ENCODE data around the gene HMG20A. TPM values are rescaled to one million over a fixed set of nuclear protein-coding genes. Genes with fewer than 3 reads are reported as not detected.
"Not testable (repeated sequence)": the region's sequence is repeated elsewhere in the genome, so short reads cannot be mapped to it uniquely, and the experiment has no call there.

Gene HMG20A
- total and polyA plus RNA-seq, 2 of the 13 experiments (the other 11 are each of a cell fraction or from before 2014, with no cell fraction given) = 28.0 to 35.2 TPM

DNA sequence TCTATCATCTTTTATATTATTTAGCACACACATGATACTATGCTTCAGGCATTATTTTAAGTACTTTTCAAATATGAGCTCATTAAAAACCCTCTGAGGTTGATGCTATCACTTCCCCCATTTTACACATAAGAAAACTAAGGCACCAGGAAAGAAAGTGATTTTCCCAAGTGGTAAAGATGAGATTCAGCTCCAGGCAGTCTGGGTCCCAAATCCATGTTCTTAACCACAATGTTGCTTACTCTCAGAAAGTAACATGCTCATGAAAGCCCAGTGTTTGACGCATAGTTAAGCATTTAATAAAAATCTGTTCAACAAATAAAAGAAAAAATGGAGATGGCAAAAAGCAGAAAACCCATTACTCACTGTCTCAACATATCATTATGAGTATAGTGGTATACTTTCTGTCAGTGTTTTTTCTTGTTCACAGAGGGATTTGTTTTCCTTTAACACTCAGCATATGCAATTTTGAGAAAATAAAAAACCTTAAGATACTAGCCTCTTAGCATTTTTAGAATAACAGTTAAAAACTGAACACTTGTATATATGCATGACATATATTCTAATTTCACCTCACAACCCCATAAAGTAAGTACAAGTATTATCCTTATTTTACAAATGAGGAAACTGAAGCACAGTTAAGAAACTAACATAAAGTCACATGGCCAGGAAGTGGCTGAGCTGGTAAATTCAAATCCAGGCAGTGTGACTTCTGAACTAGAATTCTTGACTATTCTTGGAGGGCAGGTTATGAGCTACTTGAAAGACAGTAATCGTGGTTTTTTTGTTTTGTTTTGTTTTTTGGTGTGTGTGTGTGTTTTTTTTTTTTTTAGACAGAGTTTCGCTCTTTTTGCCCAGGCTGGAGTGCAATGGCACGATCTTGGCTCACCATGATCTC lies 11.2 kb upstream of the HMG20A start:
- no peak for DNase-seq (ENCODE audit: low spot score)
- BruUV-seq (replicated peaks) = no TSS peak
- Histone ChIP-seq H3K79me2 (ENCODE audit: insufficient read depth, low read length) (peaks cover 67% of the 10 kb centered on the region), H3K4me3 (replicated peaks in 1 of 3; ENCODE audit: insufficient read depth in 1 of 3, low read depth in 2 of 3, low read length in 3 of 3) (no peak overlapping the region), H3K9ac (ENCODE audit: insufficient read depth, low read depth, low read length) (no peak overlapping the region), H3K4me2 (ENCODE audit: low read depth, low read length) (no peak overlapping the region), H4K20me1 (ENCODE audit: insufficient read depth, low read length) (no peaks in the 10 kb centered on the region), H3K9me3 (ENCODE audit: low read length) (no peaks in the 10 kb centered on the region), H3K27me3 (ENCODE audit: control insufficient read depth in 1 of 2, insufficient read depth in 2 of 2, low read length in 2 of 2) (no peaks in the 10 kb centered on the region), H3K36me3 (replicated peaks in 1 of 2; ENCODE audit: control insufficient read depth in 1 of 2, insufficient read depth in 2 of 2, low read length in 2 of 2) (no peaks in the 10 kb centered on the region), H2AFZ (ENCODE audit: low read length) (no peak overlapping the region), H3K4me1 (ENCODE audit: insufficient read depth, low read length) (peaks cover 22% of the 10 kb centered on the region), H3K27ac (ENCODE audit: extremely low read length, insufficient read depth, low read length) (no peak overlapping the region)
- no peak for FAIRE-seq
- ATAC-seq = no peak
- CTCF ChIA-PET (ENCODE audit: low intra/inter-chr PET ratio, low total read pairs) = no interaction called here
- POLR2A ChIA-PET = no interaction called here
- intact Hi-C loops (cut with micrococcal nuclease; ENCODE audit: unreplicated experiment) = no loop called here
- 91% methylated on average over 4 of the region's 4 CpGs for WGBS (ENCODE audit: low lambda C conversion rate)
- in situ Hi-C loops (cut with HindIII; ENCODE audit: extremely low pct_ligation_motif_present, low pct_unique_long_range_greater_than_20kb) = no loop called here
- TF ChIP-seq ZNF761 (CRISPR knock-in tag; conservative IDR thresholded peaks at IDR 0.05) (no peak), HDAC1 (CRISPR knock-in tag; IDR thresholded peaks at IDR 0.05) (no peak), PLRG1 (conservative IDR thresholded peaks at IDR 0.05) (no peak), ARNT (IDR thresholded peaks at IDR 0.05) (no peak), RARA (CRISPR knock-in tag; IDR thresholded peaks at IDR 0.05) (no peak), MTF2 (CRISPR knock-in tag; IDR thresholded peaks at IDR 0.05; ENCODE audit: borderline replicate concordance) (no peak), GLI4 (CRISPR knock-in tag; IDR thresholded peaks at IDR 0.05; ENCODE audit: borderline replicate concordance) (no peak), NFYC (CRISPR knock-in tag; IDR thresholded peaks at IDR 0.05) (no peak), PAX8 (CRISPR knock-in tag; IDR thresholded peaks at IDR 0.05; ENCODE audit: borderline replicate concordance) (no peak)

- H3K9me3 ChIP-seq (ENCODE audit: low read length); H3K27me3 ChIP-seq (ENCODE audit: control insufficient read depth in 1 of 2, insufficient read depth in 2 of 2, low read length in 2 of 2); FAIRE-seq; H3K4me2 ChIP-seq (ENCODE audit: low read depth, low read length); H3K9ac ChIP-seq (ENCODE audit: insufficient read depth, low read depth, low read length); H3K4me3 ChIP-seq (replicated peaks in 1 of 3; ENCODE audit: insufficient read depth in 1 of 3, low read depth in 2 of 3, low read length in 3 of 3); BruUV-seq (replicated peaks); H3K27ac ChIP-seq (ENCODE audit: extremely low read length, insufficient read depth, low read length); CTCF ChIA-PET (ENCODE audit: low intra/inter-chr PET ratio, low total read pairs); intact Hi-C loops (cut with micrococcal nuclease; ENCODE audit: unreplicated experiment); DNase-seq (ENCODE audit: low spot score); in situ Hi-C loops (cut with HindIII; ENCODE audit: extremely low pct_ligation_motif_present, low pct_unique_long_range_greater_than_20kb); H2AFZ ChIP-seq (ENCODE audit: low read length); H3K36me3 ChIP-seq (replicated peaks in 1 of 2; ENCODE audit: control insufficient read depth in 1 of 2, insufficient read depth in 2 of 2, low read length in 2 of 2); H4K20me1 ChIP-seq (ENCODE audit: insufficient read depth, low read length); POLR2A ChIA-PET; ATAC-seq: not testable (repeated sequence)
- WGBS (ENCODE audit: low lambda C conversion rate) = over 99% methylated on average over 7 of the region's 7 CpGs
- H3K4me1 ChIP-seq (ENCODE audit: insufficient read depth, low read length) = peaks cover 22% of the 10 kb centered on the region
- peaks cover 70% of the 10 kb centered on the region for H3K79me2 ChIP-seq (ENCODE audit: insufficient read depth, low read length)
Observed at GRCh38 chr15:77410157-77410500, 10.6 kb upstream of the HMG20A start.

Measured in HepG2 (cell line).